H1 (cell line): ENCODE data around the gene CUL4A. TPM values are rescaled to one million over a fixed set of nuclear protein-coding genes. Genes with fewer than 3 reads are reported as not detected.
"Not testable (repeated sequence)": the region's sequence is repeated elsewhere in the genome, so short reads cannot be mapped to it uniquely, and the experiment has no call there.

Experiments
- CTCF ChIA-PET: fragments of 300-600 bp; sonication (Branson Sonifier 250); formaldehyde crosslinking; loops from one replicate; lab custom pipeline; 2021; ENCODE audit not compliant: partially characterized antibody; lab: Charles Lee
- POLR2A ChIA-PET: fragments of 300-600 bp; sonication (Branson Sonifier 250); formaldehyde crosslinking; loops from one replicate; lab custom pipeline; 2021; ENCODE audit warnings: inconsistent platforms; ENCODE audit not compliant: partially characterized antibody; lab: Charles Lee
- DNase-seq, 2 experiments: peaks; one replicate each; pipeline versions ENCODE4 v3.0.0 to v3.0.0-alpha.2; 2010 to 2022; ENCODE audit warnings: low spot score in 2 of 2, low read depth in 1 of 2, mixed read lengths in 1 of 2
- FAIRE-seq: peaks from 2 replicates; lab custom pipeline; 2011; peaks lifted over from hg19 to GRCh38; lab: Jason Lieb, UNC
- H2AFZ ChIP-seq: 2 replicates; pipeline ENCODE4 v1.8.1; 2012; ENCODE audit warnings: low read length, inconsistent platforms
- H2AK5ac ChIP-seq: 2 replicates; pipeline ENCODE4 v1.6.1; 2013; ENCODE audit warnings: low read depth, low read length
- H2BK120ac ChIP-seq: replicated peaks from 2 replicates; pipeline ENCODE3; 2013; ENCODE audit warnings: low read depth, low read length, inconsistent platforms
- H2BK12ac ChIP-seq: 2 replicates; pipeline ENCODE4 v1.6.1; 2013; ENCODE audit warnings: low read depth, low read length
- H2BK15ac ChIP-seq: 2 replicates; pipeline ENCODE4 v1.6.1; 2013; ENCODE audit warnings: low read length
- H2BK20ac ChIP-seq: 2 replicates; pipeline ENCODE4 v1.6.1; 2013; ENCODE audit warnings: low read length
- H2BK5ac ChIP-seq: 2 replicates; pipeline ENCODE4 v1.6.1; 2013; ENCODE audit warnings: low read depth, low read length
- H3K14ac ChIP-seq: 2 replicates; pipeline ENCODE4 v1.6.1; 2013; ENCODE audit warnings: inconsistent platforms; ENCODE audit not compliant: insufficient read length
- H3K18ac ChIP-seq: 2 replicates; pipeline ENCODE4 v1.6.1; 2013; ENCODE audit warnings: low read length; ENCODE audit errors: extremely low read depth
- H3K23ac ChIP-seq: 2 replicates; pipeline ENCODE4 v1.6.1; 2013; ENCODE audit warnings: inconsistent platforms; ENCODE audit not compliant: insufficient read length
- H3K23me2 ChIP-seq: 2 replicates; pipeline ENCODE4 v1.6.1; 2013; ENCODE audit warnings: low read depth, low read length
- H3K27ac ChIP-seq: 2 replicates; pipeline ENCODE4 v1.6.1; 2011; ENCODE audit warnings: low read depth, low read length, inconsistent platforms
- H3K27me3 ChIP-seq, 4 experiments: replicated peaks in 1 of 4; 1 replicate in 1 of 4; 2 replicates in 3 of 4; pipeline versions ENCODE4 v1.6.1 to v1.8.1; 2011 to 2013; ENCODE audit warnings: low read length in 3 of 4, mild to moderate bottlenecking in 3 of 4, inconsistent platforms in 2 of 4, mixed read lengths in 2 of 4, moderate library complexity in 1 of 4; ENCODE audit not compliant: control insufficient read depth in 3 of 4, insufficient read depth in 3 of 4; ENCODE audit errors: extremely low read depth in 1 of 4
- H3K36me3 ChIP-seq, 4 experiments: 2 replicates each; pipeline versions ENCODE4 v1.6.1 to v1.8.1; 2011 to 2013; ENCODE audit warnings: mild to moderate bottlenecking in 4 of 4, low read length in 3 of 4, moderate library complexity in 2 of 4, control low read depth in 1 of 4, inconsistent platforms in 1 of 4; ENCODE audit not compliant: insufficient read depth in 4 of 4, control insufficient read depth in 2 of 4
- H3K4ac ChIP-seq: replicated peaks from 2 replicates; pipeline ENCODE3; 2013; ENCODE audit warnings: low read length, low read depth, mixed read lengths, inconsistent platforms; ENCODE audit not compliant: insufficient read length
- H3K4me1 ChIP-seq, 4 experiments: replicated peaks in 1 of 4; 1 replicate in 1 of 4; 2 replicates in 3 of 4; pipeline versions ENCODE4 v1.6.1 to v1.8.1; 2011 to 2013; ENCODE audit warnings: low read length in 3 of 4, inconsistent platforms in 2 of 4, mixed read lengths in 1 of 4; ENCODE audit not compliant: insufficient read depth in 4 of 4, control insufficient read depth in 3 of 4
- H3K4me2 ChIP-seq, 2 experiments: 2 replicates each; pipeline versions ENCODE4 v1.6.1 to v1.8.1; 2011 to 2013; ENCODE audit warnings: low read depth in 2 of 2, low read length in 2 of 2, control low read depth in 1 of 2, inconsistent platforms in 1 of 2, mild to moderate bottlenecking in 1 of 2; ENCODE audit not compliant: insufficient read depth in 1 of 2
- H3K4me3 ChIP-seq, 4 experiments: fragments of 200-600, 300-600 bp in 1 of 4; sonication (generic), shearing (Covaris generic), sonication (Bioruptor Twin) in 1 of 4; 2 replicates each; pipeline versions ENCODE4 v1.5.1 to v1.8.1; 2011 to 2016; ENCODE audit warnings: low read length in 4 of 4, low read depth in 3 of 4, control low read depth in 2 of 4, inconsistent platforms in 2 of 4, mild to moderate bottlenecking in 2 of 4, mixed read lengths in 1 of 4, moderate library complexity in 1 of 4; ENCODE audit not compliant: insufficient read depth in 2 of 4; ENCODE audit errors: extremely low read depth in 1 of 4
- H3K56ac ChIP-seq: replicated peaks from 2 replicates; pipeline ENCODE3; 2013; ENCODE audit warnings: low read depth, mild to moderate bottlenecking, mixed read lengths, low read length, inconsistent platforms; ENCODE audit not compliant: insufficient read length
- H3K79me1 ChIP-seq: 2 replicates; pipeline ENCODE4 v1.6.1; 2013; ENCODE audit warnings: low read depth, low read length, control low read depth
- H3K79me2 ChIP-seq, 2 experiments: 2 replicates each; pipeline versions ENCODE4 v1.6.1 to v1.8.1; 2012 to 2013; ENCODE audit warnings: low read length in 2 of 2, mild to moderate bottlenecking in 2 of 2, inconsistent platforms in 1 of 2; ENCODE audit not compliant: insufficient read depth in 2 of 2, control insufficient read depth in 1 of 2
- H3K9ac ChIP-seq, 4 experiments: replicated peaks in 1 of 4; 1 replicate in 1 of 4; 2 replicates in 3 of 4; pipeline versions ENCODE4 v1.6.1 to v1.8.1; 2011 to 2013; ENCODE audit warnings: low read depth in 3 of 4, low read length in 3 of 4, control low read depth in 2 of 4, mild to moderate bottlenecking in 2 of 4, moderate library complexity in 2 of 4, inconsistent platforms in 1 of 4; ENCODE audit errors: extremely low read depth in 1 of 4
- H3K9me3 ChIP-seq, 2 experiments: 2 replicates each; pipeline versions ENCODE4 v1.6.1 to v1.8.1; 2012 to 2013; ENCODE audit warnings: mild to moderate bottlenecking in 2 of 2, moderate library complexity in 2 of 2, control low read depth in 1 of 2, inconsistent platforms in 1 of 2, low read depth in 1 of 2, low read length in 1 of 2, mixed read lengths in 1 of 2; ENCODE audit not compliant: insufficient read depth in 2 of 2
- H4K20me1 ChIP-seq, 2 experiments: replicated peaks in 1 of 2; 2 replicates each; pipeline versions ENCODE3 to v1.8.1; 2011 to 2013; ENCODE audit warnings: inconsistent platforms in 2 of 2, low read length in 2 of 2, mild to moderate bottlenecking in 1 of 2; ENCODE audit not compliant: insufficient read depth in 2 of 2, control insufficient read depth in 1 of 2
- H4K5ac ChIP-seq: 2 replicates; pipeline ENCODE4 v1.6.1; 2013; ENCODE audit warnings: low read length, low read depth, mixed read lengths, inconsistent platforms; ENCODE audit not compliant: insufficient read length
- H4K8ac ChIP-seq: 2 replicates; pipeline ENCODE4 v1.8.0; 2013; ENCODE audit warnings: mild to moderate bottlenecking, moderate library complexity, low read length, inconsistent platforms; ENCODE audit not compliant: insufficient read depth; ENCODE audit errors: extremely low read depth
- H4K91ac ChIP-seq: replicated peaks from 2 replicates; pipeline ENCODE3; 2013; ENCODE audit warnings: low read length, mixed read lengths, inconsistent platforms; ENCODE audit not compliant: insufficient read length
- WGBS, 2 experiments: shearing (Covaris generic) in 1 of 2; methylation state at CpG; one replicate each; pipeline versions ENCODE4 v1.1.6 to v1.1.7; 2013 to 2015; ENCODE audit warnings: low lambda C conversion rate in 2 of 2, mixed read lengths in 2 of 2, inconsistent platforms in 1 of 2, low coverage in 1 of 2, missing lambda C conversion rate in 1 of 2; ENCODE audit not compliant: insufficient replicate concordance in 2 of 2, insufficient coverage in 1 of 2, insufficient read length in 1 of 2; ENCODE audit errors: extremely low coverage in 1 of 2, missing lambda C conversion rate in 1 of 2; 5-methylcytosine and 5-hydroxymethylcytosine counted together
- polyA plus RNA-seq, 7 experiments: library from polyadenylated mRNA; depleted of rRNA in 3 of 7; stranded (reverse) in 5 of 7; unstranded in 2 of 7; fragments of >200 nt in 5 of 7; fragments of 200-250 nt in 2 of 7; gene quantifications; 1 replicate in 5 of 7; 2 replicates in 1 of 7; 4 replicates in 1 of 7; pipeline versions ENCODE4 v1.2.1 to v1.2.3, GENCODE V29; 2011 to 2013; ENCODE audit warnings: missing spikeins in 2 of 7, mixed read lengths in 2 of 7
- total RNA-seq: library from RNA; stranded (reverse); fragmentation: NEBNext Ultra II Directional; extraction: Animal tissue kit (Norgen Biotek cat#: 25700); gene quantifications from 2 replicates; pipeline ENCODE4 v1.2.1, GENCODE V29; 2021

Gene CUL4A
- total and polyA plus RNA-seq, 2 of the 8 experiments (the other 6 are each of a cell fraction or from before 2014, with no cell fraction given) = 54.7 to 101 TPM

- H3K23ac ChIP-seq, H4K8ac ChIP-seq, H2BK5ac ChIP-seq, FAIRE-seq, H2AK5ac ChIP-seq, H3K79me2 ChIP-seq, DNase-seq, H2BK12ac ChIP-seq, H3K79me1 ChIP-seq, H3K4me2 ChIP-seq, H3K27me3 ChIP-seq, H3K4me1 ChIP-seq, H3K27ac ChIP-seq, H2AFZ ChIP-seq, H3K4me3 ChIP-seq, H4K91ac ChIP-seq, H3K9me3 ChIP-seq, H2BK15ac ChIP-seq, H3K18ac ChIP-seq, H2BK20ac ChIP-seq, H3K14ac ChIP-seq, H3K56ac ChIP-seq, H4K5ac ChIP-seq, H2BK120ac ChIP-seq, H3K4ac ChIP-seq, H3K23me2 ChIP-seq, H4K20me1 ChIP-seq, H3K9ac ChIP-seq: not testable (repeated sequence)
- ChIA-PET POLR2A (interaction anchor here (0.8 to 1.5 kb wide), 4 partner anchors 9 to 122 kb away, joined by 3 to 5 read pairs (median 4); partner anchors contain the start of genes CUL4A and PCID2), CTCF (interaction anchor here (0.7 to 1.4 kb wide), 3 partner anchors 15 to 210 kb away, joined by 3 to 5 read pairs (median 5); no protein-coding TSS in a partner anchor)
- 91% methylated on average over 8 of the region's 8 CpGs; no CpG with 5 or more reads in 1 of the 2 experiments for WGBS, 2 experiments
- H3K36me3 ChIP-seq = peaks cover 20 to 60% (median 39%) of the 10 kb centered on the region in 4 experiments
Observed at GRCh38 chr13:113241623-113242022, 32.2 kb downstream of the CUL4A start.
